ENCODE results near the gene IL1RAPL2.

The IL1RAPL2 gene

DNA sequence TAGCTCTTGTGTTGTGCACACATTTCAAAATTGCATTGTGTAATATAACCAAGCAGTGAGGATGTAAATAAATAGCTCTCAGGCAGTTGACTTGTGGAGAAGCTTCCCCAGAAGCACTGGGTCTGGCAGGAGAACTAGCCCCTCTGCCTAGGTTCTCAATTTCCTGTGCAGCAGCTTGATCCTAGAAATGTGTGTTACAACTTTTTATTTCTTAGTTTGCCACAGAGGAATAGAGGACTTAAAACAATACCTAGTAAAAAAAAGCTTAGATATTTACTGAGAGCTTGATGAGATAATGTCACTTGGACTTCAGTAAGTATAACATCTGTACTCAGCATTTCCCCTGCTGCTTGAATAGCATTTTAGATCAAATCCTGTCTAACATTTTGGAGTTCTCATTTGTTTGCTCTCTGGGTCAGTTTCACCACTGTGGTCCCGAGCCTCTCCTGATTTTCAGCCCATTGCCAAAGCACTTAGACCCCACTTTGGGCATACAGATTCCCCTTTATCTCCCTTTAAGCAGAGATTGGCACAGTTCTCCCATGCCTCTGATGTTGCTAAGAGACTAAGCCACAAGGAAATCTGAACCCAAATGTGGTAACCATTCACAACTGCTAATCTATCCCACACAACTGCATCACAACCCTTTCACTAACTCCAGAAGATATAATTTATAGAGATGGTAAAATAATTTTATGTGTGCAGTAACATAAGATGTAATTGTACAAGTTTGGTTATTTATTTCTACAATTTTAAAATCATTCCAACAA is 1158.2 kb downstream of the IL1RAPL2 start:
- no peak for TF ChIP-seq ZFP3 (CRISPR knock-in tag; IDR thresholded peaks at IDR 0.05)
- no peak for TF ChIP-seq CREB5 (CRISPR knock-in tag; IDR thresholded peaks at IDR 0.05; ENCODE audit: low read depth)
- no peak for TF ChIP-seq ZNF70 (CRISPR knock-in tag; IDR thresholded peaks at IDR 0.05)
- TF ChIP-seq ZFP30 (CRISPR knock-in tag; IDR thresholded peaks at IDR 0.05) = no peak
- TF ChIP-seq TOX (CRISPR knock-in tag; IDR thresholded peaks at IDR 0.05; ENCODE audit: borderline replicate concordance) = no peak
- no peak for TF ChIP-seq PATZ1 (CRISPR knock-in tag; IDR thresholded peaks at IDR 0.05; ENCODE audit: borderline replicate concordance)
- no peak for TF ChIP-seq POU6F1 (CRISPR knock-in tag; IDR thresholded peaks at IDR 0.05; ENCODE audit: borderline replicate concordance, low read depth)
- TF ChIP-seq ZC3H10 (CRISPR knock-in tag; IDR thresholded peaks at IDR 0.05) = no peak
- TF ChIP-seq, protein P1, sequence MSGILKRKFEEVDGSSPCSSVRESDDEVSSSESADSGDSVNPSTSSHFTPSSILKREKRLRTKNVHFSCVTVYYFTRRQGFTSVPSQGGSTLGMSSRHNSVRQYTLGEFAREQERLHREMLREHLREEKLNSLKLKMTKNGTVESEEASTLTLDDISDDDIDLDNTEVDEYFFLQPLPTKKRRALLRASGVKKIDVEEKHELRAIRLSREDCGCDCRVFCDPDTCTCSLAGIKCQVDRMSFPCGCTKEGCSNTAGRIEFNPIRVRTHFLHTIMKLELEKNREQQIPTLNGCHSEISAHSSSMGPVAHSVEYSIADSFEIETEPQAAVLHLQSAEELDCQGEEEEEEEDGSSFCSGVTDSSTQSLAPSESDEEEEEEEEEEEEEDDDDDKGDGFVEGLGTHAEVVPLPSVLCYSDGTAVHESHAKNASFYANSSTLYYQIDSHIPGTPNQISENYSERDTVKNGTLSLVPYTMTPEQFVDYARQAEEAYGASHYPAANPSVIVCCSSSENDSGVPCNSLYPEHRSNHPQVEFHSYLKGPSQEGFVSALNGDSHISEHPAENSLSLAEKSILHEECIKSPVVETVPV (CRISPR knock-in tag; IDR thresholded peaks at IDR 0.05) = no peak
- TF ChIP-seq OSR1 (CRISPR knock-in tag; IDR thresholded peaks at IDR 0.05) = no peak
- no peak for TF ChIP-seq ISL1 (CRISPR knock-in tag; IDR thresholded peaks at IDR 0.05)
- no peak for TF ChIP-seq ARNTL (CRISPR knock-in tag; IDR thresholded peaks at IDR 0.05; ENCODE audit: borderline replicate concordance, low read depth)
- TF ChIP-seq SNAI2 (CRISPR knock-in tag; IDR thresholded peaks at IDR 0.05) = no peak
- TF ChIP-seq CSDC2 (CRISPR knock-in tag; IDR thresholded peaks at IDR 0.05) = no peak
- TF ChIP-seq BACH2 (CRISPR knock-in tag; IDR thresholded peaks at IDR 0.05; ENCODE audit: borderline replicate concordance) = no peak
- no peak for ATAC-seq

DNA sequence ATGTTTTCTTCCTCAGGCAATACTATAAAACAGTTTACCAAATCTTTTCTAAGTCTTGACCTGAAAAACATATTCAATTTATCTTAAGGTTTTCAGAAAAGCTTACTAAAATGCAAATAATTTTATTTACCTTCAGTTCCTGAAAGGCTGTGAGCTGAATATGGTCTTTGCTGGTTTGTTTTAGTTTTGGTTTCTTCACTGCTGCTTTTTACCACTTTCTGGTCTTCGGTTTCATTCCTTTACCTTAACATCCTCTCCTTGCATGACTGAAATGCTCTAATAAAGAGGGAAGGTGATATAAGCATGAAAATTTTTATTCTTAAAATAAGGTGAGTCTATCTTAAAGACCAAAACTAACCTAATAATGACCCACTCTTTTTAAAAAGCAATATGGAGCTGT is 1159.2 kb downstream of the IL1RAPL2 start:
- no peak for ATAC-seq
- TF ChIP-seq ZNF565 (CRISPR knock-in tag; conservative IDR thresholded peaks at IDR 0.05; ENCODE audit: low read depth) (no peak), TOX (CRISPR knock-in tag; IDR thresholded peaks at IDR 0.05; ENCODE audit: borderline replicate concordance) (no peak), TCF4 (CRISPR knock-in tag; IDR thresholded peaks at IDR 0.05; ENCODE audit: borderline replicate concordance) (no peak), POU6F1 (CRISPR knock-in tag; IDR thresholded peaks at IDR 0.05; ENCODE audit: borderline replicate concordance, low read depth) (no peak), ISL1 (CRISPR knock-in tag; IDR thresholded peaks at IDR 0.05) (no peak), BACH2 (CRISPR knock-in tag; IDR thresholded peaks at IDR 0.05; ENCODE audit: borderline replicate concordance) (no peak), ESRRG (CRISPR knock-in tag; IDR thresholded peaks at IDR 0.05) (no peak), SNAI2 (CRISPR knock-in tag; IDR thresholded peaks at IDR 0.05) (no peak), CSDC2 (CRISPR knock-in tag; IDR thresholded peaks at IDR 0.05) (no peak), PATZ1 (CRISPR knock-in tag; IDR thresholded peaks at IDR 0.05; ENCODE audit: borderline replicate concordance) (no peak), ZNF70 (CRISPR knock-in tag; IDR thresholded peaks at IDR 0.05) (no peak), GLIS3 (CRISPR knock-in tag; IDR thresholded peaks at IDR 0.05) (no peak), CREB5 (CRISPR knock-in tag; IDR thresholded peaks at IDR 0.05; ENCODE audit: low read depth) (no peak), ZFP30 (CRISPR knock-in tag; IDR thresholded peaks at IDR 0.05) (no peak)
- TF ChIP-seq, protein P2, sequence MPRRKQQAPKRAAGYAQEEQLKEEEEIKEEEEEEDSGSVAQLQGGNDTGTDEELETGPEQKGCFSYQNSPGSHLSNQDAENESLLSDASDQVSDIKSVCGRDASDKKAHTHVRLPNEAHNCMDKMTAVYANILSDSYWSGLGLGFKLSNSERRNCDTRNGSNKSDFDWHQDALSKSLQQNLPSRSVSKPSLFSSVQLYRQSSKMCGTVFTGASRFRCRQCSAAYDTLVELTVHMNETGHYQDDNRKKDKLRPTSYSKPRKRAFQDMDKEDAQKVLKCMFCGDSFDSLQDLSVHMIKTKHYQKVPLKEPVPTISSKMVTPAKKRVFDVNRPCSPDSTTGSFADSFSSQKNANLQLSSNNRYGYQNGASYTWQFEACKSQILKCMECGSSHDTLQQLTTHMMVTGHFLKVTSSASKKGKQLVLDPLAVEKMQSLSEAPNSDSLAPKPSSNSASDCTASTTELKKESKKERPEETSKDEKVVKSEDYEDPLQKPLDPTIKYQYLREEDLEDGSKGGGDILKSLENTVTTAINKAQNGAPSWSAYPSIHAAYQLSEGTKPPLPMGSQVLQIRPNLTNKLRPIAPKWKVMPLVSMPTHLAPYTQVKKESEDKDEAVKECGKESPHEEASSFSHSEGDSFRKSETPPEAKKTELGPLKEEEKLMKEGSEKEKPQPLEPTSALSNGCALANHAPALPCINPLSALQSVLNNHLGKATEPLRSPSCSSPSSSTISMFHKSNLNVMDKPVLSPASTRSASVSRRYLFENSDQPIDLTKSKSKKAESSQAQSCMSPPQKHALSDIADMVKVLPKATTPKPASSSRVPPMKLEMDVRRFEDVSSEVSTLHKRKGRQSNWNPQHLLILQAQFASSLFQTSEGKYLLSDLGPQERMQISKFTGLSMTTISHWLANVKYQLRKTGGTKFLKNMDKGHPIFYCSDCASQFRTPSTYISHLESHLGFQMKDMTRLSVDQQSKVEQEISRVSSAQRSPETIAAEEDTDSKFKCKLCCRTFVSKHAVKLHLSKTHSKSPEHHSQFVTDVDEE (CRISPR knock-in tag; IDR thresholded peaks at IDR 0.05) = no peak
- TF ChIP-seq, protein P1 (CRISPR knock-in tag; IDR thresholded peaks at IDR 0.05) = no peak
